Measurements from ENCODE around the gene TBCK. TPM values are rescaled to one million over a fixed set of nuclear protein-coding genes. Genes with fewer than 3 reads are reported as not detected.

Gene TBCK
- total and polyA plus RNA-seq, 9 of the 15 experiments (the other 6 are each of a cell fraction or from before 2014, with no cell fraction given) = 5.3 to 26.6 (median 16.2) TPM

- TF ChIP-seq TFAP4 (CRISPR knock-in tag; IDR thresholded peaks at IDR 0.05; ENCODE audit: borderline replicate concordance) = no peak
- TF ChIP-seq, protein P1, sequence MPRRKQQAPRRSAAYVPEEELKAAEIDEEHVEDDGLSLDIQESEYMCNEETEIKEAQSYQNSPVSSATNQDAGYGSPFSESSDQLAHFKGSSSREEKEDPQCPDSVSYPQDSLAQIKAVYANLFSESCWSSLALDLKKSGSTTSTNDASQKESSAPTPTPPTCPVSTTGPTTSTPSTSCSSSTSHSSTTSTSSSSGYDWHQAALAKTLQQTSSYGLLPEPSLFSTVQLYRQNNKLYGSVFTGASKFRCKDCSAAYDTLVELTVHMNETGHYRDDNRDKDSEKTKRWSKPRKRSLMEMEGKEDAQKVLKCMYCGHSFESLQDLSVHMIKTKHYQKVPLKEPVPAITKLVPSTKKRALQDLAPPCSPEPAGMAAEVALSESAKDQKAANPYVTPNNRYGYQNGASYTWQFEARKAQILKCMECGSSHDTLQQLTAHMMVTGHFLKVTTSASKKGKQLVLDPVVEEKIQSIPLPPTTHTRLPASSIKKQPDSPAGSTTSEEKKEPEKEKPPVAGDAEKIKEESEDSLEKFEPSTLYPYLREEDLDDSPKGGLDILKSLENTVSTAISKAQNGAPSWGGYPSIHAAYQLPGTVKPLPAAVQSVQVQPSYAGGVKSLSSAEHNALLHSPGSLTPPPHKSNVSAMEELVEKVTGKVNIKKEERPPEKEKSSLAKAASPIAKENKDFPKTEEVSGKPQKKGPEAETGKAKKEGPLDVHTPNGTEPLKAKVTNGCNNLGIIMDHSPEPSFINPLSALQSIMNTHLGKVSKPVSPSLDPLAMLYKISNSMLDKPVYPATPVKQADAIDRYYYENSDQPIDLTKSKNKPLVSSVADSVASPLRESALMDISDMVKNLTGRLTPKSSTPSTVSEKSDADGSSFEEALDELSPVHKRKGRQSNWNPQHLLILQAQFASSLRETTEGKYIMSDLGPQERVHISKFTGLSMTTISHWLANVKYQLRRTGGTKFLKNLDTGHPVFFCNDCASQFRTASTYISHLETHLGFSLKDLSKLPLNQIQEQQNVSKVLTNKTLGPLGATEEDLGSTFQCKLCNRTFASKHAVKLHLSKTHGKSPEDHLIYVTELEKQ (CRISPR knock-in tag; IDR thresholded peaks at IDR 0.05) = no peak
- TF ChIP-seq ZNF431 (CRISPR knock-in tag; IDR thresholded peaks at IDR 0.05) = no peak
- no peak for TF ChIP-seq TSC22D4 (tag; IDR thresholded peaks at IDR 0.05)
- no peak for TF ChIP-seq EWSR1 (IDR thresholded peaks at IDR 0.05; ENCODE audit: borderline replicate concordance, low read depth, partially characterized antibody)
- no peak for TF ChIP-seq DLX4 (CRISPR knock-in tag; IDR thresholded peaks at IDR 0.05)
- TF ChIP-seq RBM14 (IDR thresholded peaks at IDR 0.05; ENCODE audit: borderline replicate concordance, insufficient read depth, low read depth, low read length) = no peak
- no peak for TF ChIP-seq RAD21 (CRISPR knock-in tag; conservative IDR thresholded peaks at IDR 0.05 in 1 of 2, IDR thresholded peaks at IDR 0.05 in 1 of 2)
- no peak for TF ChIP-seq RFX1 (IDR thresholded peaks at IDR 0.05)
- TF ChIP-seq HNRNPH1 (optimal IDR thresholded peaks at IDR 0.05; ENCODE audit: low read depth, low read length) = no peak
- TF ChIP-seq, protein P2, sequence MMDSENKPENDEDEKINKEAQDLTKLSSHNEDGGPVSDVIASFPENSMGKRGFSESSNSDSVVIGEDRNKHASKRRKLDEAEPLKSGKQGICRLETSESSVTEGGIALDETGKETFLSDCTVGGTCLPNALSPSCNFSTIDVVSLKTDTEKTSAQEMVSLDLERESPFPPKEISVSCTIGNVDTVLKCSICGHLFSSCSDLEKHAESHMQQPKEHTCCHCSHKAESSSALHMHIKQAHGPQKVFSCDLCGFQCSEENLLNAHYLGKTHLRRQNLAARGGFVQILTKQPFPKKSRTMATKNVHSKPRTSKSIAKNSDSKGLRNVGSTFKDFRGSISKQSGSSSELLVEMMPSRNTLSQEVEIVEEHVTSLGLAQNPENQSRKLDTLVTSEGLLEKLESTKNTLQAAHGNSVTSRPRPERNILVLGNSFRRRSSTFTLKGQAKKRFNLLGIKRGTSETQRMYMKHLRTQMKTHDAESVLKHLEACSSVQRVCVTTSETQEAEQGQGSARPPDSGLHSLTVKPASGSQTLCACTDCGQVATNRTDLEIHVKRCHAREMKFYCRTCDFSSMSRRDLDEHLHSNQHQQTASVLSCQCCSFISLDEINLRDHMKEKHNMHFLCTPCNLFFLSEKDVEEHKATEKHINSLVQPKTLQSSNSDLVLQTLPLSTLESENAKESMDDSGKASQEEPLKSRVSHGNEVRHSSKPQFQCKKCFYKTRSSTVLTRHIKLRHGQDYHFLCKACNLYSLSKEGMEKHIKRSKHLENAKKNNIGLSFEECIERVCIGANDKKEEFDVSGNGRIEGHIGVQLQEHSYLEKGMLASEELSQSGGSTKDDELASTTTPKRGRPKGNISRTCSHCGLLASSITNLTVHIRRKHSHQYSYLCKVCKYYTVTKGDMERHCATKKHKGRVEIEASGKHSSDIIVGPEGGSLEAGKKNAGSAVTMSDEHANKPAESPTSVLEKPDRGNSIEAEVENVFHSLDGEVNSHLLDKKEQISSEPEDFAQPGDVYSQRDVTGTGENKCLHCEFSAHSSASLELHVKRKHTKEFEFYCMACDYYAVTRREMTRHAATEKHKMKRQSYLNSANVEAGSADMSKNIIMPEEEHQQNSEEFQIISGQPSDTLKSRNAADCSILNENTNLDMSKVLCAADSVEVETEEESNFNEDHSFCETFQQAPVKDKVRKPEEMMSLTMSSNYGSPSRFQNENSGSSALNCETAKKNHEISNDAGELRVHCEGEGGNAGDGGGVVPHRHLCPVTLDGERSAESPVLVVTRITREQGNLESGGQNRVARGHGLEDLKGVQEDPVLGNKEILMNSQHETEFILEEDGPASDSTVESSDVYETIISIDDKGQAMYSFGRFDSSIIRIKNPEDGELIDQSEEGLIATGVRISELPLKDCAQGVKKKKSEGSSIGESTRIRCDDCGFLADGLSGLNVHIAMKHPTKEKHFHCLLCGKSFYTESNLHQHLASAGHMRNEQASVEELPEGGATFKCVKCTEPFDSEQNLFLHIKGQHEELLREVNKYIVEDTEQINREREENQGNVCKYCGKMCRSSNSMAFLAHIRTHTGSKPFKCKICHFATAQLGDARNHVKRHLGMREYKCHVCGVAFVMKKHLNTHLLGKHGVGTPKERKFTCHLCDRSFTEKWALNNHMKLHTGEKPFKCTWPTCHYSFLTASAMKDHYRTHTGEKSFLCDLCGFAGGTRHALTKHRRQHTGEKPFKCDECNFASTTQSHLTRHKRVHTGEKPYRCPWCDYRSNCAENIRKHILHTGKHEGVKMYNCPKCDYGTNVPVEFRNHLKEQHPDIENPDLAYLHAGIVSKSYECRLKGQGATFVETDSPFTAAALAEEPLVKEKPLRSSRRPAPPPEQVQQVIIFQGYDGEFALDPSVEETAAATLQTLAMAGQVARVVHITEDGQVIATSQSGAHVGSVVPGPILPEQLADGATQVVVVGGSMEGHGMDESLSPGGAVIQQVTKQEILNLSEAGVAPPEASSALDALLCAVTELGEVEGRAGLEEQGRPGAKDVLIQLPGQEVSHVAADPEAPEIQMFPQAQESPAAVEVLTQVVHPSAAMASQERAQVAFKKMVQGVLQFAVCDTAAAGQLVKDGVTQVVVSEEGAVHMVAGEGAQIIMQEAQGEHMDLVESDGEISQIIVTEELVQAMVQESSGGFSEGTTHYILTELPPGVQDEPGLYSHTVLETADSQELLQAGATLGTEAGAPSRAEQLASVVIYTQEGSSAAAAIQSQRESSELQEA (IDR thresholded peaks at IDR 0.05; ENCODE audit: low read depth) = no peak
- TF ChIP-seq DPF2 (IDR thresholded peaks at IDR 0.05) = 0 out of 2 replicates have a peak, but pooled peaks have one; percentile 17
- TF ChIP-seq RBFOX2 (IDR thresholded peaks at IDR 0.05; ENCODE audit: low read depth, low read length) = no peak
- TF ChIP-seq BACH1 (tag; IDR thresholded peaks at IDR 0.05) = no peak
- TF ChIP-seq LARP7 (IDR thresholded peaks at IDR 0.05) = no peak
- TF ChIP-seq MAFF (IDR thresholded peaks at IDR 0.05; ENCODE audit: low read length) = no peak
Observed at GRCh38 chr4:106314960-106315359, 1.0 kb downstream of the TBCK start (continued).

Measured in K562 (cell line).